ENCODE measurements around the gene NELFCD. TPM values are rescaled to one million over a fixed set of nuclear protein-coding genes. Genes with fewer than 3 reads are reported as not detected.
A peak's percentile ranks its signal among the peaks of the same experiment; 100 is the strongest.

The NELFCD gene
- total and polyA plus RNA-seq, 10 of the 15 experiments (the other 5 are each of a cell fraction or from before 2014, with no cell fraction given) = 8.9 to 109 (median 82.9) TPM

GRCh38 chr20:59004763-59005522 lies 23.9 kb downstream of the NELFCD start (continued):
- TF ChIP-seq CHD4 (IDR thresholded peaks at IDR 0.05) (no peak), RELA (IDR thresholded peaks at IDR 0.05; ENCODE audit: borderline replicate concordance, partially characterized antibody) (peak; percentile 94), GATAD2B (conservative IDR thresholded peaks at IDR 0.05; ENCODE audit: low read depth) (peak; percentile 80), STAT3 (IDR thresholded peaks at IDR 0.05; ENCODE audit: low read depth, low read length) (peak; percentile 80), ZSCAN29 (IDR thresholded peaks at IDR 0.05) (0 out of 2 replicates have a peak, but pooled peaks have one; percentile 11), RELB (IDR thresholded peaks at IDR 0.05; ENCODE audit: low read depth) (peak; percentile 97; the same call in 1 of the 2 replicates), CREB1 (IDR thresholded peaks at IDR 0.05; ENCODE audit: low read depth) (0 out of 2 replicates have a peak, but pooled peaks have one; percentile 38), HDGF (IDR thresholded peaks at IDR 0.05) (peak; percentile 9; the same call in 1 of the 2 replicates), SREBF2 (IDR thresholded peaks at IDR 0.05; ENCODE audit: low read length) (no peak), BCL11A (IDR thresholded peaks at IDR 0.05; ENCODE audit: low read depth, low read length) (peak; percentile 87), MTA2 (IDR thresholded peaks at IDR 0.05; ENCODE audit: low read depth) (peak; percentile 90), CBX3 (IDR thresholded peaks at IDR 0.05; ENCODE audit: borderline replicate concordance, low read depth) (no peak), SMAD5 (IDR thresholded peaks at IDR 0.05; ENCODE audit: low read depth) (no peak; the same call in 1 of the 2 replicates), MEF2A (IDR thresholded peaks at IDR 0.05; ENCODE audit: insufficient read depth, low read depth, low read length) (no peak), SRF (IDR thresholded peaks at IDR 0.05; ENCODE audit: low read depth in 2 of 2, low read length in 2 of 2) (no peak), PRDM15 (CRISPR knock-in tag; IDR thresholded peaks at IDR 0.05) (no peak)
- TF ChIP-seq, protein P1, sequence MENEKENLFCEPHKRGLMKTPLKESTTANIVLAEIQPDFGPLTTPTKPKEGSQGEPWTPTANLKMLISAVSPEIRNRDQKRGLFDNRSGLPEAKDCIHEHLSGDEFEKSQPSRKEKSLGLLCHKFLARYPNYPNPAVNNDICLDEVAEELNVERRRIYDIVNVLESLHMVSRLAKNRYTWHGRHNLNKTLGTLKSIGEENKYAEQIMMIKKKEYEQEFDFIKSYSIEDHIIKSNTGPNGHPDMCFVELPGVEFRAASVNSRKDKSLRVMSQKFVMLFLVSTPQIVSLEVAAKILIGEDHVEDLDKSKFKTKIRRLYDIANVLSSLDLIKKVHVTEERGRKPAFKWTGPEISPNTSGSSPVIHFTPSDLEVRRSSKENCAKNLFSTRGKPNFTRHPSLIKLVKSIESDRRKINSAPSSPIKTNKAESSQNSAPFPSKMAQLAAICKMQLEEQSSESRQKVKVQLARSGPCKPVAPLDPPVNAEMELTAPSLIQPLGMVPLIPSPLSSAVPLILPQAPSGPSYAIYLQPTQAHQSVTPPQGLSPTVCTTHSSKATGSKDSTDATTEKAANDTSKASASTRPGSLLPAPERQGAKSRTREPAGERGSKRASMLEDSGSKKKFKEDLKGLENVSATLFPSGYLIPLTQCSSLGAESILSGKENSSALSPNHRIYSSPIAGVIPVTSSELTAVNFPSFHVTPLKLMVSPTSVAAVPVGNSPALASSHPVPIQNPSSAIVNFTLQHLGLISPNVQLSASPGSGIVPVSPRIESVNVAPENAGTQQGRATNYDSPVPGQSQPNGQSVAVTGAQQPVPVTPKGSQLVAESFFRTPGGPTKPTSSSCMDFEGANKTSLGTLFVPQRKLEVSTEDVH (IDR thresholded peaks at IDR 0.05; ENCODE audit: low read depth, partially characterized antibody) = peak; percentile 36
- TF ChIP-seq, protein P2, sequence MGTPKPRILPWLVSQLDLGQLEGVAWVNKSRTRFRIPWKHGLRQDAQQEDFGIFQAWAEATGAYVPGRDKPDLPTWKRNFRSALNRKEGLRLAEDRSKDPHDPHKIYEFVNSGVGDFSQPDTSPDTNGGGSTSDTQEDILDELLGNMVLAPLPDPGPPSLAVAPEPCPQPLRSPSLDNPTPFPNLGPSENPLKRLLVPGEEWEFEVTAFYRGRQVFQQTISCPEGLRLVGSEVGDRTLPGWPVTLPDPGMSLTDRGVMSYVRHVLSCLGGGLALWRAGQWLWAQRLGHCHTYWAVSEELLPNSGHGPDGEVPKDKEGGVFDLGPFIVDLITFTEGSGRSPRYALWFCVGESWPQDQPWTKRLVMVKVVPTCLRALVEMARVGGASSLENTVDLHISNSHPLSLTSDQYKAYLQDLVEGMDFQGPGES (IDR thresholded peaks at IDR 0.05) = no peak
- TF ChIP-seq, protein P3, sequence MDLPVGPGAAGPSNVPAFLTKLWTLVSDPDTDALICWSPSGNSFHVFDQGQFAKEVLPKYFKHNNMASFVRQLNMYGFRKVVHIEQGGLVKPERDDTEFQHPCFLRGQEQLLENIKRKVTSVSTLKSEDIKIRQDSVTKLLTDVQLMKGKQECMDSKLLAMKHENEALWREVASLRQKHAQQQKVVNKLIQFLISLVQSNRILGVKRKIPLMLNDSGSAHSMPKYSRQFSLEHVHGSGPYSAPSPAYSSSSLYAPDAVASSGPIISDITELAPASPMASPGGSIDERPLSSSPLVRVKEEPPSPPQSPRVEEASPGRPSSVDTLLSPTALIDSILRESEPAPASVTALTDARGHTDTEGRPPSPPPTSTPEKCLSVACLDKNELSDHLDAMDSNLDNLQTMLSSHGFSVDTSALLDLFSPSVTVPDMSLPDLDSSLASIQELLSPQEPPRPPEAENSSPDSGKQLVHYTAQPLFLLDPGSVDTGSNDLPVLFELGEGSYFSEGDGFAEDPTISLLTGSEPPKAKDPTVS (IDR thresholded peaks at IDR 0.05; ENCODE audit: low read depth, low read length) = peak; percentile 33; the same call in 1 of the 2 replicates
